KMS-11 (cell line): ENCODE measurements around the gene UGCG.

Experiments used
- H2AFZ ChIP-seq: fragments of 200-600 bp; sonication (generic); 2 replicates; pipeline ENCODE4 v1.6.1; 2016; ENCODE audit warnings: antibody characterized with exemption, mixed run types, low read depth
- H3K27ac ChIP-seq: fragments of 200-600 bp; sonication (generic); 2 replicates; pipeline ENCODE4 v1.6.1; 2016; ENCODE audit warnings: mild to moderate bottlenecking, mixed run types
- H3K27me3 ChIP-seq: fragments of 200-600 bp; sonication (generic); 2 replicates; pipeline ENCODE4 v1.6.1; 2017; ENCODE audit warnings: mild to moderate bottlenecking, low read depth, mixed run types, moderate library complexity; ENCODE audit not compliant: insufficient read depth
- H3K36me3 ChIP-seq: fragments of 200-600 bp; sonication (generic); 2 replicates; pipeline ENCODE4 v1.6.1; 2017; ENCODE audit warnings: mild to moderate bottlenecking, mixed run types; ENCODE audit not compliant: insufficient read depth
- H3K4me1 ChIP-seq: fragments of 200-600 bp; sonication (generic); 2 replicates; pipeline ENCODE4 v1.6.1; 2016; ENCODE audit warnings: mild to moderate bottlenecking, low read depth, mixed run types; ENCODE audit not compliant: poor library complexity, severe bottlenecking
- H3K4me2 ChIP-seq: fragments of 200-600 bp; sonication (generic); 2 replicates; pipeline ENCODE4 v1.7.0; 2016; ENCODE audit warnings: mild to moderate bottlenecking, mixed run types
- H3K4me3 ChIP-seq: fragments of 200-600 bp; sonication (generic); IDR thresholded peaks from 2 replicates; pipeline ENCODE4 v1.6.1; 2017; ENCODE audit warnings: low read depth, low read length, mixed read lengths; ENCODE audit not compliant: insufficient read depth
- H3K79me2 ChIP-seq: fragments of 200-600 bp; sonication (generic); 2 replicates; pipeline ENCODE4 v1.6.1; 2016; ENCODE audit warnings: low read depth, mixed run types; ENCODE audit not compliant: insufficient read depth
- H3K9ac ChIP-seq: fragments of 200-600 bp; sonication (generic); 2 replicates; pipeline ENCODE4 v1.6.1; 2016; ENCODE audit warnings: mild to moderate bottlenecking, mixed run types
- H4K20me1 ChIP-seq: fragments of 200-600 bp; sonication (generic); 2 replicates; pipeline ENCODE4 v1.6.1; 2016; ENCODE audit warnings: mild to moderate bottlenecking, mixed run types; ENCODE audit not compliant: insufficient read depth
- TF ChIP-seq, protein P1 (sequence below): fragments of 200-600 bp; sonication (generic); conservative IDR thresholded peaks from 2 replicates; pipeline ENCODE4 v1.6.1; 2017; ENCODE audit warnings: low read depth, mild to moderate bottlenecking, antibody characterized with exemption, low read length, moderate library complexity, mixed read lengths

UGCG gene

DNA sequence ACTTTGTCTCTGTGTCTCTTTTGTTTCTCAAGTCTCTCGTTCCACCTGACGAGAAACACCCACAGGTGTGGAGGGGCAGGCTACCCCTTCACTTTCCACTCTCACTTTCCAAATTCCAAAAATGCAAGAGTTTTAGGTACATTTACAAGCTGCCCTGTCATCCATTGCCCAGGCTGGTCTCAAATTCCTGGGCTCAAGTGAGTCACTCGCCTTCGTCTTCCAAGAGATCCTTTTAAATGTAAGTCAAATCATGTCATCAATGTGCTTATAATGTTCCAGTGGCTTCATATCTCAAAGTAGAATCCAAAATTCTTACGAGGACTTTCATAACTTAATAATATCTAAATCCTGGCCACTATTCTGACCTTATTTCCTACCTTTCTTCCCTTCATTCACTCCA is 20.4 kb upstream of the UGCG start:
- H3K4me3 ChIP-seq, result no peak overlapping the region
- no peaks in the 10 kb centered on the region for H3K79me2 ChIP-seq
- H3K27ac ChIP-seq, result no peak overlapping the region
- no peak overlapping the region for H3K4me2 ChIP-seq
- H3K9ac ChIP-seq, result no peak overlapping the region
- no peaks in the 10 kb centered on the region for H3K36me3 ChIP-seq
- H3K4me1 ChIP-seq, result peaks cover 10% of the 10 kb centered on the region
- no peaks in the 10 kb centered on the region for H4K20me1 ChIP-seq
- H2AFZ ChIP-seq, result no peak overlapping the region
- TF ChIP-seq, protein P1, sequence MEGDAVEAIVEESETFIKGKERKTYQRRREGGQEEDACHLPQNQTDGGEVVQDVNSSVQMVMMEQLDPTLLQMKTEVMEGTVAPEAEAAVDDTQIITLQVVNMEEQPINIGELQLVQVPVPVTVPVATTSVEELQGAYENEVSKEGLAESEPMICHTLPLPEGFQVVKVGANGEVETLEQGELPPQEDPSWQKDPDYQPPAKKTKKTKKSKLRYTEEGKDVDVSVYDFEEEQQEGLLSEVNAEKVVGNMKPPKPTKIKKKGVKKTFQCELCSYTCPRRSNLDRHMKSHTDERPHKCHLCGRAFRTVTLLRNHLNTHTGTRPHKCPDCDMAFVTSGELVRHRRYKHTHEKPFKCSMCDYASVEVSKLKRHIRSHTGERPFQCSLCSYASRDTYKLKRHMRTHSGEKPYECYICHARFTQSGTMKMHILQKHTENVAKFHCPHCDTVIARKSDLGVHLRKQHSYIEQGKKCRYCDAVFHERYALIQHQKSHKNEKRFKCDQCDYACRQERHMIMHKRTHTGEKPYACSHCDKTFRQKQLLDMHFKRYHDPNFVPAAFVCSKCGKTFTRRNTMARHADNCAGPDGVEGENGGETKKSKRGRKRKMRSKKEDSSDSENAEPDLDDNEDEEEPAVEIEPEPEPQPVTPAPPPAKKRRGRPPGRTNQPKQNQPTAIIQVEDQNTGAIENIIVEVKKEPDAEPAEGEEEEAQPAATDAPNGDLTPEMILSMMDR, result no peak
- no peaks in the 10 kb centered on the region for H3K27me3 ChIP-seq

DNA sequence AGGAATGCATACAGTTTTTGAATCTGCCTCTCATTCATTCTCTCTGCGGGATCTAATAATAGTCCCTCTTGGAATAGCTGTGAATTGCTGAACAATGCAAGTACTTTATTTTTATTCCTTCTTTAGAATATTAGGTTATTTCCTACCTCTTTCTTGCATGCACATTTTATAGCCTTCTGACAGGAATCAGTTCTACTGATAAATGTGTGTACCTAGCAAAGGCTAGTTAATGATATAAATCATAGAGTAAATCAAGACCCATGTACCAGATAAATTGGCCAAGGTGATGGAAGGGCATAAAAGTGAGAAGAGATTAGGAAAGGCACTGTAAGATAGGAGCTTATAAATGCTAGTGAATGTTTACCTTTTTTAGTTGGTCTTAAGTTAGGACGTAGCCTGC is 19.2 kb upstream of the UGCG start:
- Histone ChIP-seq H2AFZ (no peak overlapping the region), H3K4me1 (no peaks in the 10 kb centered on the region), H3K27me3 (no peaks in the 10 kb centered on the region), H3K4me3 (no peak overlapping the region), H3K36me3 (no peaks in the 10 kb centered on the region), H4K20me1 (no peaks in the 10 kb centered on the region), H3K4me2 (no peak overlapping the region), H3K27ac (no peak overlapping the region), H3K79me2 (no peaks in the 10 kb centered on the region), H3K9ac (no peak overlapping the region)
- TF ChIP-seq, protein P1, result no peak

DNA sequence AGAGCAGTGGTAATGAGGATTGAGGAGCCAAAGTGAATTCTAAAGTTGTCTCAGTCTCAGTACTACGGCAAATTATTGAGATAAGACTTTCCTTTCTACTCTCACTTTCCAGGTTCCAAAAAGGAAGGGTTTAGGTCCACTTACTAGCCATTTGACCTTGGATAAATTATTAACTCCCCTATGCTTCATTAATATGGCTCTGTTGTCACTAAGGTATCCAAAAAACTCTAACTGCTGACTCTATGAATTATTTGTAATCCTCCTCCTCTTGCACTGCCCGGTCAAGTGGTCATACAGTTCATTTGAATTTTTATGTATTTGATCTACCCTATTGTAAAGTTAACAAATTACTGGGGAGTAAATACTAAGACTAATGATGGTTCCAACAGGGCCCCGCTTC is 17.7 kb upstream of the UGCG start:
- no peaks in the 10 kb centered on the region for H3K36me3 ChIP-seq
- no peaks in the 10 kb centered on the region for H4K20me1 ChIP-seq
- no peaks in the 10 kb centered on the region for H3K79me2 ChIP-seq
- H3K4me2 ChIP-seq, result no peak overlapping the region
- no peaks in the 10 kb centered on the region for H3K27me3 ChIP-seq
- H2AFZ ChIP-seq, result no peak overlapping the region
- TF ChIP-seq, protein P1, result no peak
- no peaks in the 10 kb centered on the region for H3K4me1 ChIP-seq
- H3K9ac ChIP-seq, result no peak overlapping the region
- no peak overlapping the region for H3K4me3 ChIP-seq
- H3K27ac ChIP-seq, result no peak overlapping the region

DNA sequence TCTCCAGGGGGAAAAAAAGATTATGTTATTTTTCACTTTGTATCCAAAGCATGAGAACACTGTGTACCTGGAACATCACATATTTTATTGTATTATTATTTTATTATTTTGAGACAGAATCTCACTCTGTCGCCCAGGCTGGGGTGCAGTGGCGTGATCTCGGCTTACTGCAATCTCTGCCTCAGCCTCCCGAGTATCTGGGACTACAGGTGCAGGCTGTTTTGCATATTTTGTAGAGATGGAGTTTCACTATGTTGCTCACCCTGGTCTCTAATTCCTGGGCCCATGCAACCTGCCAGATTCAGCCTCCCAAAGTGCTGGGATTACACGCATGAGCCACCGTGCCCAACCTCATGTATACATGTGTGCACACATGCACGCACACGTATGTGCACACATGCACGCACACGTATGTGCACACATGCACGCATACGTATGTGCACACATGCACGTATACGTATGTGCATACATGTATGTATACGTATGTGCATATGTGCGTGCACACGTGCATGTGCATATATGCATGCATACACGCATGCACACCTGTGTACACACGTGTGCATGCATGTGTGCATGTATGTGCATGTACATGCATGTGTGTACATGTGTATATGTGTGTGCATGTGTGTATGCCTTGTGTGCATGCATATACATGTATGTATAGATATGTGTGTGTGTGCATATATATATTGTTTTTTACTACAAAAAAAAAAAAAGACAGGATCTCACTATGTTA is 9.5 kb upstream of the UGCG start:
- no peaks in the 10 kb centered on the region for H3K4me1 ChIP-seq
- H2AFZ ChIP-seq, result no peak overlapping the region
- no peak overlapping the region for H3K4me3 ChIP-seq
- no peaks in the 10 kb centered on the region for H3K36me3 ChIP-seq
- H3K27ac ChIP-seq, result no peak overlapping the region
- H3K27me3 ChIP-seq, result no peaks in the 10 kb centered on the region
- no peaks in the 10 kb centered on the region for H4K20me1 ChIP-seq
- H3K79me2 ChIP-seq, result no peaks in the 10 kb centered on the region
- H3K4me2 ChIP-seq, result no peak overlapping the region
- TF ChIP-seq, protein P1, result no peak
- H3K9ac ChIP-seq, result no peak overlapping the region
